Stomach (tissue), 9 donors: Measurements from ENCODE around the gene NUP62. TPM values are rescaled to one million over a fixed set of nuclear protein-coding genes. Genes with fewer than 3 reads are reported as not detected.
A peak's percentile ranks its signal among the peaks of the same experiment; 100 is the strongest.

Experiments
- DNase-seq, 2 donors: peaks; one replicate each; pipeline versions ENCODE4 v3.0.0 to v3.0.0-alpha.2; 2013 to 2019
- H3K27ac ChIP-seq, 5 donors: fragments of 200-600 bp in 4 of 5; sonication (generic) in 4 of 5; one replicate each; pipeline ENCODE4 v1.5.1; 2013 to 2019; ENCODE audit warnings: mild to moderate bottlenecking in 1 of 5, moderate library complexity in 1 of 5
- H3K27me3 ChIP-seq, 3 donors: fragments of 200-600 bp; sonication (generic); one replicate each; pipeline ENCODE4 v1.5.1; 2017 to 2019; ENCODE audit warnings: mixed run types in 1 of 3
- H3K36me3 ChIP-seq, 4 donors: fragments of 200-600 bp; sonication (generic); 1 replicate in 3 of 4; 2 replicates in 1 of 4; pipeline ENCODE4 v1.5.1; 2016 to 2019
- H3K4me1 ChIP-seq, 4 donors: fragments of 200-600 bp; sonication (generic); one replicate each; pipeline ENCODE4 v1.5.1; 2016 to 2019
- H3K4me3 ChIP-seq, 4 donors: fragments of 200-600 bp; sonication (generic) in 3 of 4; one replicate each; pipeline ENCODE4 v1.5.1; 2016 to 2019; ENCODE audit warnings: mild to moderate bottlenecking in 1 of 4
- H3K9me3 ChIP-seq, 4 donors: fragments of 200-600 bp; sonication (generic); one replicate each; pipeline ENCODE4 v1.5.1; 2016 to 2019
- CTCF ChIP-seq, 7 experiments: fragments of 450-650 bp in 4 of 7; fragments of 200-600 bp in 3 of 7; sonication (generic) in 3 of 7; IDR thresholded peaks; one replicate each; pipeline ENCODE4 v1.5.1; 2016 to 2019; ENCODE audit warnings: antibody characterized with exemption in 7 of 7, control low read depth in 2 of 7, mild to moderate bottlenecking in 1 of 7
- EP300 ChIP-seq: sonication (generic); formaldehyde crosslinking; IDR thresholded peaks from one replicate; pipeline ENCODE4 v1.6.1; 2017; ENCODE audit warnings: antibody characterized with exemption
- POLR2A ChIP-seq, 4 donors: fragments of 450-650 bp; IDR thresholded peaks; one replicate each; pipeline ENCODE4 v1.6.1; 2016; ENCODE audit warnings: antibody characterized with exemption in 4 of 4, control low read depth in 2 of 4, mild to moderate bottlenecking in 1 of 4, moderate library complexity in 1 of 4
- POLR2AphosphoS5 ChIP-seq, 3 donors: sonication (generic); formaldehyde crosslinking; IDR thresholded peaks; one replicate each; pipeline ENCODE4 v1.6.1; 2016; ENCODE audit warnings: antibody characterized with exemption in 3 of 3
- WGBS, 5 donors: extraction: QIAGEN DNeasy Blood & Tissue Kit in 3 of 5; methylation state at CpG; one replicate each; pipeline versions ENCODE4 v1.1.5 to v1.1.7; 2013 to 2018; 5-methylcytosine and 5-hydroxymethylcytosine counted together
- intact Hi-C: fragments of 100-400 bp; cut with DNase I; formaldehyde crosslinking; loops from one replicate; pipeline ENCODE4 v1.15.1; 2023; ENCODE audit warnings: low total_unique reads
- polyA plus RNA-seq, 3 donors: library from polyadenylated mRNA; stranded (reverse); fragments of 200-250 nt; gene quantifications; one replicate each; pipeline ENCODE4 v1.2.3, GENCODE V29; 2013
- total RNA-seq, 5 donors: library from RNA; depleted of rRNA; stranded (reverse); fragments of >200 nt; gene quantifications; one replicate each; pipeline versions ENCODE4 v1.1.0 to v1.2.3, GENCODE V29; 2014 to 2016
- donor health status: healthy with polysubstance abuse.
- donor health status: Bipolar disorder and iron deficiency.
- donor health status: healthy.

Gene NUP62
- total and polyA plus RNA-seq, 8 donors: 5.3 to 58.0 (median 15.2) TPM

- Histone ChIP-seq H3K27me3 (no peaks in the 10 kb centered on the region), H3K36me3 (peaks cover 46 to 62% (median 59%) of the 10 kb centered on the region in 4 donors), H3K4me1 (peaks cover 45 to 68% (median 61%) of the 10 kb centered on the region in 4 donors), H3K4me3 (no peak overlapping the region), H3K27ac (no peak overlapping the region), H3K9me3 (no peaks in the 10 kb centered on the region)
- TF ChIP-seq POLR2AphosphoS5 (IDR thresholded peaks at IDR 0.05) (no peak), CTCF (IDR thresholded peaks at IDR 0.05) (no peak), EP300 (no peak), POLR2A (IDR thresholded peaks at IDR 0.05) (no peak)
- intact Hi-C loops: no loop called here
- 91 to 96% (median 92%) methylated on average over 11 to 17 of the region's 17 CpGs for WGBS, 5 donors
- no peak for DNase-seq
Measured at GRCh38 chr19:49863935-49864320, 65.4 kb downstream of the NUP62 start.

DNA sequence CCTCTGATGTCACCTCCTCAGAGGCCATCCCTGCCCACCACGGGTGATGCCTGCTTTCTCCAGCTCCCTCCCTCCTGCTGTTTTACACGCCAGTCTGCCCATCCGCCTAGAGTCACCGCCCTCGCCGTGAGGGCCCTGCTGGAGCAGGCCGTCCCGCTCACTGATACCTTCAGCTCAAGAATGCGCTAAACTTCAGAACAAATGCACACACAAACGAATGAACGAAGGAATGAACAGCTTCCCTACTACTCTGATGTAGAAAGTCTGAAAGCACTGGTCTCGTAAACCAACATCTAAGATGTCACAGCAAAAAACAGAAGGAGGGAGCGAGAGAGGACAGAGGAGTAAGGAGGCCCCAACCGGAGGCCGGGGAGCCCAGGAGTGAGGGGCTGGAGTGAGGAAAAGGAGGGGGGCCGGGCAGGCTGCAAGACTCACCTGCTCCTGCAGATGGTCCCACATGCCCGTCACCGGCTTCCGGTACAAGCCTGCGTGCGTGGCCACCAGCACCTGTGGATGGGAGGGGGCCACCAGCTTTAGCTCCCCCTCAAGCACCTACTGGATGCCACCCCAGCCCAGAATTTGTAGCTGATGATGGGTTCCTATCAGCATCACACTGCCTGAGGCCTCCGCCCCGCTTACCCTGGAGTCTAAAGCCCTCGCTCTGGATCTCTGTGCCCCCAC, 65.9 kb downstream of the NUP62 start:
- H3K27me3 ChIP-seq: no peaks in the 10 kb centered on the region
- DNase-seq: no peak
- H3K9me3 ChIP-seq: no peaks in the 10 kb centered on the region
- WGBS, 5 donors: 92 to 94% (median 93%) methylated on average over 24 of the region's 24 CpGs
- intact Hi-C loops: no loop called here
- H3K4me3 ChIP-seq: no peak overlapping the region
- peaks cover 51 to 67% (median 65%) of the 10 kb centered on the region in 4 donors for H3K36me3 ChIP-seq
- peaks cover 39 to 63% (median 55%) of the 10 kb centered on the region in 4 donors for H3K4me1 ChIP-seq
- H3K27ac ChIP-seq: peak overlapping the region in 1 of 5 donors; percentile 75
- TF ChIP-seq POLR2AphosphoS5 (IDR thresholded peaks at IDR 0.05): no peak
- no peak for TF ChIP-seq EP300
- no peak for TF ChIP-seq CTCF (IDR thresholded peaks at IDR 0.05)
- TF ChIP-seq POLR2A (IDR thresholded peaks at IDR 0.05): no peak

- 77 to 85% (median 83%) methylated on average over 46 to 49 of the region's 49 CpGs for WGBS, 5 donors
- intact Hi-C loops: no loop called here
- Histone ChIP-seq H3K4me1 (peaks cover 39 to 55% (median 48%) of the 10 kb centered on the region in 4 donors), H3K36me3 (peaks cover 59 to 75% (median 72%) of the 10 kb centered on the region in 4 donors), H3K9me3 (no peaks in the 10 kb centered on the region), H3K4me3 (no peak overlapping the region), H3K27ac (peak overlapping the region in 3 of 5 donors; percentile 53 to 78 (median 75)), H3K27me3 (no peaks in the 10 kb centered on the region)
- no peak for TF ChIP-seq POLR2AphosphoS5 (IDR thresholded peaks at IDR 0.05)
- DNase-seq: peak in 1 of 2 donors; percentile 43
Measured at GRCh38 chr19:49862391-49863253, 66.7 kb downstream of the NUP62 start.

- TF ChIP-seq POLR2AphosphoS5 (IDR thresholded peaks at IDR 0.05): peak in 2 of 3 donors; percentile 10 to 30
- no peak for TF ChIP-seq CTCF (IDR thresholded peaks at IDR 0.05)
- no peak for TF ChIP-seq POLR2A (IDR thresholded peaks at IDR 0.05)
- no peak for TF ChIP-seq EP300
Measured at GRCh38 chr19:49861541-49862378, 67.5 kb downstream of the NUP62 start.

More at GRCh38 chr19:49861541-49862378, 67.5 kb downstream of the NUP62 start:
- DNase-seq: peak; percentile 67 to 78
- peaks cover 66 to 83% (median 81%) of the 10 kb centered on the region in 4 donors for H3K36me3 ChIP-seq
- WGBS, 5 donors: 47 to 78% (median 70%) methylated on average over 40 to 60 of the region's 60 CpGs
- H3K4me3 ChIP-seq: peak overlapping the region in 1 of 4 donors; percentile 28
- H3K9me3 ChIP-seq: no peaks in the 10 kb centered on the region
- H3K4me1 ChIP-seq: peaks cover 39 to 53% (median 45%) of the 10 kb centered on the region in 4 donors
- peak overlapping the region; percentile 53 to 78 (median 75) for H3K27ac ChIP-seq
- intact Hi-C loops: no loop called here
- H3K27me3 ChIP-seq: no peaks in the 10 kb centered on the region
